Inferior parietal cortex (tissue), 1 donor: Measurements from ENCODE around the gene KCNJ14.

Experiments
- DNase-seq: peaks from one replicate; pipeline ENCODE4 v3.0.0-alpha.2; 2016; ENCODE audit errors: extremely low spot score

Gene KCNJ14

DNA sequence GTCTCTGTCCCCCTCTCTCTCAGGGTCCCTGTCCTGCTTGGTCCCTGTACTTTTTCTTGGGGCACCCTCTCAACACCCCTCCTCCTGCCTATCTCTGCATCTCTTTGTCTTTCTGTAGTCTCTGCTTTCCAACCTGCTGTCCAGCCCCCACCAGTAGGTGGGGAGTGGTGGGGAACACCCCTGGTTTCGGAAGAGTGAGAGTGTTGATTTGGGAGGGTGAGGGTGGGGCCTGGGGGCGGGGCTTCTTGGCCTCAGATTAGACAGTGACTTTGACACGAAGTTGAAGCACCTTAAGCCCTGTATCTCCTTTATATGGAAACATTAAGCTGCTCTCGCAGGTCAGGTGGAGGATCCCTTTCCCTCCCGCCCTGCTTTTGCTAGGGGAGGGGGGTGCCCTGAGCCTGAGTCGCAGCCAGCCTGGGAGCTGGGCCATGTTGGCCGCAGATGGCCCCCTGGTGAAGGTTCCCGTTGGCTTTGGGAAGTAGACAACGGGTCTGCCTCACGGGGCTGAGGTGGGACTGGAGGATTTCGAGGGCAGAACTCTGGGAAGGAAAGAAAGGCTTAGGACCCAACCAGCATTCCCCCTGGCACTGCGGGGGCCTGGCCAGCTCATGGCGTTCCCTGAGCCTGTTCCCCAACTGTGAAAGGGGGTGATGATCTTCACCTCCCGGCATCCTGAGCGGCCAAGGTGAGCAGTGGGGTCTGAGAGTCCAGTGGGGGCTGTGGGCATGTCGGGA, at the start of gene KCNJ14:
KCNJ14 (plus strand) TSS at position 404 of the 737 bp plus-strand sequence. CDS start 6,151 bp downstream, outside the sequence.
- DNase-seq: no peak

DNA sequence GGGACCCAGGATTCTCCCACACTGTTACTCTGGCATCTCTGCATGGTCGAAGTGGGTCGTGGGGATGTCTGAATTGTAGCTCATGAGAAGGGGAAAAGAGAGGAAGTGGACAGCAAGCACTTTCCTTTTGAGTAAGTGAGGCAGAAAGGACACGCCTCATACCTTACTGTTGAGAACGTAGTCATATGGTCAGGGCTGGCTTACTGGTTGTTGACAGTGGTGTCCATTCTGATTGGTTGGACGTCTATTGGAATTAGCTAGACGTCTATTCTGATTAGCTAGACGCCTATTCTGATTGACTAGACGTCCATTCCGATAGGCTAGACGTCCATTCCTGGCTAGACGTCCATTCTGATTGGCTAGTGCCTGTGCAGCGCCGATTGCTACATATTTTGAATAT, 49.5 kb upstream of the KCNJ14 start:
- no peak for DNase-seq

DNA sequence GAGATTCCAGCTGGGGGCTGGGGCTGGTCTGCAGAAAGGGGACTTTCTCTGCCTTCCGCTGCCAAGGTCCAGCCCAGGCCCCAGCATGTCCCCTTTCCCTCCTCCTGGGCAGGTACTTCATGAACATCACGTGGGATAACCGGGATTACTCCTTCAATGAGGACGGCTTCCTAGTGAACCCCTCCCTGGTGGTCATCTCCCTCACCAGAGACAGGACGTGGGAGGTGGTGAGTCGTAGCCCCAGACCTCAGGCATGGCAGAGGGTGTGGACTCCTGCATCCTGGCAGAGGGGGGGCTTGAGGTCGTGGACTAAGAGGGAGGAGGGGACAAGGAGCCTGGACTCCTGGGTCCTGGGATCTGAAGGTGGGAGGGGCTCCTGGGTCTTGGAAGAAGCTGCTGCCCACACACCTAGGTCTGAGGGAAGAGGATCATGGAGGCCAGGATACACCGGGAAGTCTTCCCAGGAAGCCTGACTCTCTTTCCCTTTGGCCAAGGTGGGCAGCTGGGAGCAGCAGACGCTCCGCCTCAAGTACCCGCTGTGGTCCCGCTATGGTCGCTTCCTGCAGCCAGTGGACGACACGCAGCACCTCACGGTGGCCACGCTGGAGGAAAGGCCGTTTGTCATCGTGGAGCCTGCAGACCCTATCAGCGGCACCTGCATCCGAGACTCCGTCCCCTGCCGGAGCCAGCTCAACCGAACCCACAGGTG, 41.3 kb upstream of the KCNJ14 start:
- DNase-seq: no peak

DNA sequence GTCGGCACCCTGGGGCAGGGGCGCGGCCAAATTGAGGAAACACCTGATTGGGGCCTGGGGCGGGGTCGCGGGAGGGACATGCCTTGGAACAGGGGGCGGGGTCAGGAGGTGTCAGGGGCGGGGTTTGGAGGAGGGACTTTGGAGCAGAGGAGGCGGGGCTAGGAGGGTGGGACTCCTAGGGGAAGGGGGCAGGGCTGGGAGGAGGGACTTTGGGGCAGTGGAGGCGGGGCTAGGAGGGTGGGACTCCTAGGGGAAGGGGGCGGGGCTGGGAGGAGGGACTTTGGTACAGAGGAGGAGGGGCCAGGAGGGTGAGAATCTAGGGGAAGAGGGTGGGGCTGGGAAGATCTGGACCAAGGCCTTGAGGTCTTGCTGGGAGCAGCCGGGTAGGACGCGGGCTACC, 40.0 kb upstream of the KCNJ14 start:
- DNase-seq: no peak

DNA sequence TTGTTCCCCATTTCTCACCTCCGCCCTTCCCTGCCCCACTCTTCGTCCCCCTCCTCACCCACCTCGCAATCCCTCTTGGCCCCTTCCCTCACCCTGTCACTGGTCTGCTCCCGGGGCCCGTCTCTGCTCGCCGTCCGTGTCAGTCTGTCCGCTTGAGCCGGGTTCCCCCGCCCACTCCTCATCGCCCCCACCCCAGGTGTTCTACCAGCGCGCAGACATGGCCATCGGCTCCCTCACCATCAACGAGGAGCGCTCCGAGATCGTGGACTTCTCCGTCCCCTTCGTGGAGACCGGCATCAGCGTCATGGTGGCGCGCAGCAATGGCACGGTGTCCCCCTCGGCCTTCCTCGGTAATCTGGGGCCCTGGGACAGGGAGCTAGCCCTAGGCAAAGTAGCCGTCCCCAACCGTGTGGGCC, 39.6 kb upstream of the KCNJ14 start:
- no peak for DNase-seq

DNA sequence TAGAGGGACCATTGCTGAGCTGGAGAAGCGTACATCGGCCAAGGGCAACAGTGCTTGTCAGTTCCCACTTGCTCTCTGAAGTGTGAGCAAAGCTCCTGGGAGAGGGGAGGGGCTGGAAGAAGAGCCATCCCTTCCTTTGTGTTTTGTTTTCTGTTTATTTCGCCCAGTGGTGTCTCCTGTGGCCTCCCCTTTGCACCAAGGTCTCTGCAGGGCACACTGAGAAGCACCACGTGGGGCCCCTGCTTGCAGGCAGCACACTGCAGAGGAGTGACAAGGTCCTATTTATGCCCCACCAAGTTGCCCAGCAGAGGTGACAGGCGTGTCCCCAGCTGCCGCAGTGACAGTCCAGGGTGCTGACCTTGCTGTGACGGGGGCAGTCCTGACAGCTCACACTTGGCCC, 38.0 kb upstream of the KCNJ14 start:
- DNase-seq: no peak

DNA sequence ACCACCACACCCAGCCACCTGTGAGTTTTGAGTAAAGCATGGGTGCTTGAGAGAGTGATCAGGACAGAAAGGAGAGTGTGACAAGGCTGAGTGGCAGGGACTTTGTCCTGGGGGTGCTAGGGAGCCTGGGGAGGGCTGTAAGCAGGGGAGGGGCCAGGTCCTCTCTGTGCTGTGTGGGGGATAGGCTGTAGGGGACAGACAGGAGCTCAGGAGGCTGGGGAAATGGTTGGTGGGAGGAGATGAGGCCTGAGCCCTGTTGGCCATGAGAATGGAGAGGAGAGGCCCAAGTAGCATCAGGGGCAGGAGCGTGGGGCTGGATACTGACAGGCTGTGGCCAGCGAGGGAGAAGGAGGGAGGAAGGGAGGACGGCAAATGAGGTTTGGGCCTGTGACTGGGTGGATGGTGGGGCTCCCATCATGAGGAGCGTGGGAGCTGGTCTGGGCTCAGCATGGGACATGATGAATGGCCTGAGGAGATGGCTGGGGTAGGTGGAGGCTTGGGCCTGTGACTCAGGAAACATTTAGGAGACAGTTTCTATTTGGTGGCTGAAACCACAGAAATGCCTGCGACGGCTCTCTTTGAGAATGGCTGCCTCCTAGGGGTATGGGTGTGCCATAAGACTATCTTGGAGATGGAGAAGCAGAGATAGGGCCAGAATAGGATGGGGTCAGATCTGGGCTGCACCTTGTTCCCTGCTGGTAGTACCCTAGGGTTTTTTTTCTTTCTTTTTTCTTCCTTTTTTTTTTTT, 36.9 kb upstream of the KCNJ14 start:
- DNase-seq: no peak

DNA sequence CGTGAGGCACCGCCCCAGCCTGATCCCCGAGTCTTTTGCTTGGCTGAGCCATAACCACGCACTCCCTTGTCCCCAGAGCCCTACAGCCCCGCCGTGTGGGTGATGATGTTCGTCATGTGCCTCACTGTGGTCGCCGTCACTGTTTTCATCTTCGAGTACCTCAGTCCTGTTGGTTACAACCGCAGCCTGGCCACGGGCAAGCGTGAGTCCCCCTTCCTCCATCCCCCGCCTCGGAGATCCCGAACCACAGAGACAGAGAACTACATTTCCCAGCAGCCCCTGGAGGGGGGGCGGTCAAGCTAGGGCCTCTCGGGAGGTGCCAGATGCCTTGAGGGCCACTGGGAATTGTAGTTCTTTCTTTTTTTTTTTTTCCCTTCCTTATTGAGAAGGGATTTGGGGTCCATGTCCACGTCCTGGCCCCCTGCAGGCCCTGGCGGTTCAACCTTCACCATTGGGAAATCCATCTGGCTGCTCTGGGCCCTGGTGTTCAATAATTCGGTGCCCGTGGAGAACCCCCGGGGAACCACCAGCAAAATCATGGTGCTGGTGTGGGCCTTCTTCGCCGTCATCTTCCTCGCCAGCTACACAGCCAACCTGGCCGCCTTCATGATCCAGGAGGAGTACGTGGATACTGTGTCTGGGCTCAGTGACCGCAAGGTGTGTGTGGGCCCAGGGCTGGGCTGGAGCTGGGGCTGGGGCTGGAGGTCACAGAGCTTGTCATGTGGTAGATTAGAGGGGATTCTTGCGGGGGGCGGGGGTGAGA, 36.0 kb upstream of the KCNJ14 start:
- DNase-seq: no peak

DNA sequence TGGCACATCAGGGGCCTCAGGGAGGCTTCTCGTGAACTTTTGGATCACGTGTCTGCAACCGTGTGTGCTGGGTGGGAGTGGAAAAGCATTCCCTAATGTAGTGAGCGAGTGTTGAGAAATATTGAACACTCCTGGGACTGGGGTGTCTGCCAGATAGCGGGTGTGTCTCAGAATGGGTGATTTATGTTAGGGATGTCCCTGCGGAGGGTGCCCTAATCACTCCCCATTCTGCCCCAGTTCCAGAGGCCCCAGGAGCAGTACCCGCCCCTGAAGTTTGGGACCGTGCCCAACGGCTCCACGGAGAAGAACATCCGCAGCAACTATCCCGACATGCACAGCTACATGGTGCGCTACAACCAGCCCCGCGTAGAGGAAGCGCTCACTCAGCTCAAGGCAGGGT, 33.8 kb upstream of the KCNJ14 start:
- no peak for DNase-seq

DNA sequence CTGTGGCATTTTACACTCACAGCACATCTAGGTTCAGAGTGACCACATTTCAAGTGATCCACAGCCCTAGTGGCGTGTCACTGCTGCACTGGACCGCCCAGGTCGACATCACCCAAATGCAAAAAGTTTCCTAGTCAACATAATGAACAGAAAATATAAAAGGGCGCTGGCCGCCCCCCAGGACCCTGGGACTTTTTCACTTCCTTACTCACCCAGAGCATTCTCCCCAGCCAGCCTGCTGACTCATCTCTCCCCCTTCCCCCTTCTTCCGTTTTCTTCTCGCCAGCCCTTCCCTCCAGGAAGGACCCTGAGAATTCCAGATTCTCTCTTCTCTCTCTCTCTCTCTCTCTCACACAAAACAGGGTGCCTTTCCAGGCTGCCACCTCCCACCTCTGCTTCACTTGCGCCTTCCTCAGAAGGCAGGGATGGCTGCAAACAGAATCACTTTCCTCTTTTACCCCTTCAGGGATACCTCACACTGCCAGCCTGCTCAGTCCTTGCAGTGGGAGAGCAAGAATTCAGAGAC, 30.6 kb upstream of the KCNJ14 start:
- no peak for DNase-seq

DNA sequence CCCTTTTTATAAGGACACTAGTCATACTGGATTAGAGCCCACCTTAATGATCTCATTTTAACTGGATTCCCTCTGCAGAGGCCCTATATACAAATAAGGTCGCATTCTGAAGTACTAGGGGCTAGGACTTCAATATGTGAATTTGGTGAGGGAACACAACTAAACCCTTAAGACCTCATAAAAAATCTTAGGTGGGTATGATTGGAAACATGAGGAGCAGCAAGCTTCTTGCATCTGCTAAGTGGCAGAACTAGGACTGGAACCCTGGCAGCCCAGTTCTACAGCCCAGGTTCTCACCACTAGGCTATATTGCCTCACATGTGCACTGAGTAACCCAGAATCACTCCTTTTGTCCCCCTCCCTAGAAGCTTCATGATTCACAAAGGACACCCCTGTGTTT, 26.7 kb upstream of the KCNJ14 start:
- no peak for DNase-seq

DNA sequence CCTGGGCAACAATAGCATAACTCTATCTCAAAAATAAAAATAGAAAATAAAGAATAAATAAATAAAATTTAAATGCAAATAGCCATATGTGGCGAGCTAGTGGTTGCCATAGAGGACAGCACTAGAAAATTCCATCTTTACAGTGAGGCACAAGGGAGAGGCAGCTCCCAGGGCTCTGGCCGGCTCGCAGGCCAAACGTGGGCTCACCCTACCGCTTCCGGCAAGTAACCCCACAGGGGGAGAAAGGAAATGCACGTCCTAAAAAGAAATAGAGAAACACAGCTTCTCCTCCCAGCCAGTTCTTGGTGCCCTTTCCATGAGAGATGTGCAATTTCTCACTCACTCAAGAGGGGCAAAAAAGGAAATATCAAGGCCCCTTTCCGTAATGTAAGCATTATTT, 22.0 kb upstream of the KCNJ14 start:
- DNase-seq: no peak

DNA sequence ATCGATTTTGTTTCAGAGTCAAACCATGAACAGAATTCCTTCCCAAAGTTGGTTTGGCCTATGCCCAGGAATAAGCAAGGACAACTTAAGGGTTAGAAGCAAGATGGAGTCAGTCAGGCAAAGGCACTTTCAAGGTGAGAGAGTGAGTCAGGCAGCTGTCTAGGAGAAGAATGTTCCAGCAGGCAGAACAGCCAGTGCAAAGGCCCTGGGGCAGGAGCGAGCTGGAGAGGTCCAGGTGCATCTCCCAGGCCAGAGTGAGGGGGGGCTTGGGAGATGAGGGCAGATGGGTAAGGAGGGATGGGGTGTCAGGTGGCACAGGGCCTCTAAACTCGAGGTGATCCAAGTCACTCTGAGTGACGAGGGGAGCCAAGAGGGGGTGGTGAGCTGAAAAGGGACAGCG, 18.8 kb upstream of the KCNJ14 start:
- DNase-seq: no peak

DNA sequence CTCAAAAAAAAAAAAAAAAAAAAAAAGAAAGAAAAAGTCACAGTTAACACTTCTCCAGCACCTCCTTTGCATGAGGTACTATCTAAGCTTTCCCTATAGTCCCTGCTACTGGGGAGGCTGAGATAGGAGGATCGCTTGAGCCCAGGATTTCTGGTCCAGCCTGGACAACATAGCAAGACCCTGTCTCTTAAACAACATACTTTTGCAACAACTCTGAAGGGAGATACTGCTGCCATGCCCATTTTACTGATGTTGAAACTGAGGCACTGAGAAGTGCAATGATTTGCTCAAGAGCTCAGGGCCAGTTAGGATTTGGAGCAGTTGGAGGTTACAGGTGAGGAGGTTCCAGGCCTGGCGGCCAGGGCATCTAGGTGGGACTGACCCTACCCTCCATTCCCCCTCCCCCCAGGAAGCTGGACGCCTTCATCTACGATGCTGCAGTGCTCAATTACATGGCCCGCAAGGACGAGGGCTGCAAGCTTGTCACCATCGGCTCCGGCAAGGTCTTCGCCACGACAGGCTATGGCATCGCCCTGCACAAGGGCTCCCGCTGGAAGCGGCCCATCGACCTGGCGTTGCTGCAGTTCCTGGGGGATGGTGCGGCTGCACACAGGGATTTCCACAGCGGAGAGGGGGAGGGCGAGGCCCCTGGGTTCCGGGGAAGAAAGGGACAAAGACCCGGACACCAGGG, 13.9 kb upstream of the KCNJ14 start:
- DNase-seq: no peak

DNA sequence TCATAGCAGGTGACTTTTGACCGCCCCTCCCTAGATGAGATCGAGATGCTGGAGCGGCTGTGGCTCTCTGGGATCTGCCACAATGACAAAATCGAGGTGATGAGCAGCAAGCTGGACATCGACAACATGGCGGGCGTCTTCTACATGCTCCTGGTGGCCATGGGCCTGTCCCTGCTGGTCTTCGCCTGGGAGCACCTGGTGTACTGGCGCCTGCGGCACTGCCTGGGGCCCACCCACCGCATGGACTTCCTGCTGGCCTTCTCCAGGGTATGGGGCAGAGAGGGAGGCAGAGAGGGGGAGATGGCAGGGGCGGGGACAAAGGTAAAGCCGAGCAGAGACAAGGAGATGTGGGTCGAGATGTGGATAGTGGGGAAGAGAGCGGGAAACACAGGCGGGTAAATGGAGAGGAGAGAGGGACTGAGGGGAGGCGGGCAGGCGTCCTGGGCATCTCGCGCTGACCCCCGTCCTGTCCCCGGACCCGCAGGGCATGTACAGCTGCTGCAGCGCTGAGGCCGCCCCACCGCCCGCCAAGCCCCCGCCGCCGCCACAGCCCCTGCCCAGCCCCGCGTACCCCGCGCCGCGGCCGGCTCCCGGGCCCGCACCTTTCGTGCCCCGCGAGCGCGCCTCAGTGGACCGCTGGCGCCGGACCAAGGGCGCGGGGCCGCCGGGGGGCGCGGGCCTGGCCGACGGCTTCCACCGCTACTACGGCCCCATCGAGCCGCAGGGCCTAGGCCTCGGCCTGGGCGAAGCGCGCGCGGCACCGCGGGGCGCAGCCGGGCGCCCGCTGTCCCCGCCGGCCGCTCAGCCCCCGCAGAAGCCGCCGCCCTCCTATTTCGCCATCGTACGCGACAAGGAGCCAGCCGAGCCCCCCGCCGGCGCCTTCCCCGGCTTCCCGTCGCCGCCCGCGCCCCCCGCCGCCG, 13.0 kb upstream of the KCNJ14 start:
- no peak for DNase-seq

DNA sequence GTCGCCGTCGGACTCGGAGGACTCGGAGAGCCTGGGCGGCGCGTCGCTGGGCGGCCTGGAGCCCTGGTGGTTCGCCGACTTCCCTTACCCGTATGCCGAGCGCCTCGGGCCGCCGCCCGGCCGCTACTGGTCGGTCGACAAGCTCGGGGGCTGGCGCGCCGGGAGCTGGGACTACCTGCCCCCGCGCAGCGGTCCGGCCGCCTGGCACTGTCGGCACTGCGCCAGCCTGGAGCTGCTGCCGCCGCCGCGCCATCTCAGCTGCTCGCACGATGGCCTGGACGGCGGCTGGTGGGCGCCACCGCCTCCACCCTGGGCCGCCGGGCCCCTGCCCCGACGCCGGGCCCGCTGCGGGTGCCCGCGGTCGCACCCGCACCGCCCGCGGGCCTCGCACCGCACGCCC, 12.1 kb upstream of the KCNJ14 start:
- no peak for DNase-seq

DNA sequence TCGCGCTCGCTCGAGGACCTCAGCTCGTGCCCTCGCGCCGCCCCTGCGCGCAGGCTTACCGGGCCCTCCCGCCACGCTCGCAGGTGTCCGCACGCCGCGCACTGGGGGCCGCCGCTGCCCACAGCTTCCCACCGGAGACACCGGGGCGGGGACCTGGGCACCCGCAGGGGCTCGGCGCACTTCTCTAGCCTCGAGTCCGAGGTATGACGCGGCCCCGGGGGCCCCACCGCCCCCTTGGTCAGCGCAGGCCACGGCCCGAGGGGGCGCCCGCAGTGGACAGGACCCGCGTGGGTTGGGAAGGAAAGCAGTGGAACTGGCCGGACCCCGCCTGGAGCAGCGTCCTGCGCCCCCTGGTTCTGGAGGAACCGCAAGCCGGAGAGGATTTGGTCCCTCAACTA, 11.6 kb upstream of the KCNJ14 start:
- DNase-seq: no peak

DNA sequence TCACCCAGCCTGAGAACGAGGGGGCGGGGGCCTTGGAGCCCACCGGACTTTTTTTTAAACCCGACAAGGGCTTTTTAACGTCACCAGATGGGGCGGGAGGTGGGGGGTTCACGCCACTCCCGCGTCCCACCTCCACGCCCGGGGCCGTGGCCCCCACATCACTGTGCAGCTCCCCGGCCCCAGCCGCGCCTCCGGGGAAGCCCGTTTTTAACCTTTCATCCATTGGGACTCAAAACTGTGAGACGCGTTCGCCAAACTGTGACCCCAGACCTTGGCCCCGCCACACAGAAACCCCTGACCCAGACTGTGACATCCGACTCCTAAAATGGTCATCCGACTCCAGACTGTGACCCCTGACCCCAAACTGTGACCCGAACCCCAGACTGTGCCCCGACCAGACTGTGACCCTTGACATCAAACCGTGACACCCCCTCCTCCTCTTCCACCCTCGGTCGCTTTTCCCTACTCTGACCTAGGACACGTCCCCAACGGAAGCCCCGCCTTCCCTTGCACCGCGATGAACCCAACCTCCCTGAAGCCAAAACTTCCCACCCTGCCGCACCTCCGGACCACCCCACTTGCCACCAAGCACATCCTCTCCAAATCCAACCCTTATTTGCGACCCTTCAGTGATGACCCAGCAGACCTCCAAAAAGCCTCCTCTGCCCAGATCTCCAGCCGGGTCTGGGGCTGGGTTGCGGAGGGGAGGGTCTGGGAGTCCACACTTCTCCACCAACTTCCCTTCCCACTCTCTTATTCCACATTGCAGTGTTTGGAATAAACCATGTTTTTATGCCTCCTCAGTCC, 11.0 kb upstream of the KCNJ14 start:
- DNase-seq: no peak

DNA sequence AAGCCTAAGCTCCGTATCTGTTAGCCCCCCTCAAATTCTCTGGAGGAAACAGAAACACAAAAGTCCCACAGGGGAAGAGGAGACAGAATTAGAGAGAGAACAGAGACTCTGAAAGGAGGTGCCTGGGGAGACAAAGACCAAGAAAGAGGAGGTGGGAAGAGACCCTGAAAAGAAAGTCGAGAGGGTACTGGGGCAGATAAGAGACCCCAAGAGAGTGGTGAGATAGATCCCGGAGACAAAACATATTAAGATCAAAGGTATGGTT, 10.5 kb upstream of the KCNJ14 start:
- no peak for DNase-seq

DNA sequence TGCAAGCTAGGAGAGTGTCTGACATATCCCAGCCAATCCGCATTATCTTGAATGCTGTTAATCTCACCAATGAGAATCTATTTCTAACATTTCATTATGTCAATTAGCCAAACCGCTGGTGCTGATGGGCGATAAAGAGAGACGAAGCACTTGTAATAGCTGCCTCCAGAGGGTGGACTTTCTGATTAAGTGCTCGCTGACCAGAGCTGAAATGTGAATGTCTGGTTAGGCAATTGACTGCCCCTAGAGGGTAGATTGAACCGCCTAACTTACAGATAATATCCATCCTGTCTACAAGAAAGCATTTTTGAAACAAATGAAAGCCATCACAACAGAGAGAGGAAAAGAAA, 10.1 kb upstream of the KCNJ14 start:
- DNase-seq: no peak
